ENCODE results near the gene GALC. TPM values are rescaled to one million over a fixed set of nuclear protein-coding genes. Genes with fewer than 3 reads are reported as not detected.

GALC gene
- total RNA-seq, 1 donor from 2014 or later, result 21.2 TPM

- no peak overlapping the region for H3K4me2 ChIP-seq (ENCODE audit: low read length)
- Mint-ChIP-seq H3K4me1 (ENCODE audit: low read depth, unreplicated experiment) (no peaks in the 10 kb centered on the region), H3K27ac (ENCODE audit: unreplicated experiment) (no peak overlapping the region), H3K36me3 (ENCODE audit: low read depth, unreplicated experiment) (no peaks in the 10 kb centered on the region), H3K27me3 (ENCODE audit: low read depth, unreplicated experiment) (no peaks in the 10 kb centered on the region), H3K9me3 (ENCODE audit: unreplicated experiment) (peaks cover 4% of the 10 kb centered on the region), H3K4me3 (ENCODE audit: unreplicated experiment) (no peak overlapping the region)
- H2AFZ ChIP-seq (ENCODE audit: low read depth, low read length), result no peak overlapping the region
- H3K4me3 ChIP-seq (ENCODE audit: insufficient read depth, low read depth, low read length), result no peak overlapping the region
- no peaks in the 10 kb centered on the region for H3K27me3 ChIP-seq (ENCODE audit: insufficient read depth, low read length)
- TF ChIP-seq CTCF (IDR thresholded peaks at IDR 0.05; ENCODE audit: insufficient read depth, low read depth, low read length), result no peak
- no peak for TF ChIP-seq EZH2 (IDR thresholded peaks at IDR 0.05; ENCODE audit: insufficient read depth, low read length)
- DNase-seq (ENCODE audit: low read depth), result no peak
- H4K20me1 ChIP-seq (ENCODE audit: insufficient read depth, low read length), result no peaks in the 10 kb centered on the region
- H3K79me2 ChIP-seq (ENCODE audit: insufficient read depth, low read length), result no peaks in the 10 kb centered on the region
- no peak overlapping the region for H3K27ac ChIP-seq (ENCODE audit: low read depth, low read length)
- H3K4me1 ChIP-seq (ENCODE audit: insufficient read depth, low read length), result no peaks in the 10 kb centered on the region
- H3K9ac ChIP-seq (ENCODE audit: low read length), result no peak overlapping the region
- no peaks in the 10 kb centered on the region for H3K9me3 ChIP-seq (ENCODE audit: insufficient read depth, low read depth, low read length)
- no peak for FAIRE-seq
- H3K36me3 ChIP-seq (ENCODE audit: insufficient read depth, low read length), result no peaks in the 10 kb centered on the region
These were observed 57.1 kb downstream of the GALC start for GRCh38 chr14:87935886-87936285.

DNA sequence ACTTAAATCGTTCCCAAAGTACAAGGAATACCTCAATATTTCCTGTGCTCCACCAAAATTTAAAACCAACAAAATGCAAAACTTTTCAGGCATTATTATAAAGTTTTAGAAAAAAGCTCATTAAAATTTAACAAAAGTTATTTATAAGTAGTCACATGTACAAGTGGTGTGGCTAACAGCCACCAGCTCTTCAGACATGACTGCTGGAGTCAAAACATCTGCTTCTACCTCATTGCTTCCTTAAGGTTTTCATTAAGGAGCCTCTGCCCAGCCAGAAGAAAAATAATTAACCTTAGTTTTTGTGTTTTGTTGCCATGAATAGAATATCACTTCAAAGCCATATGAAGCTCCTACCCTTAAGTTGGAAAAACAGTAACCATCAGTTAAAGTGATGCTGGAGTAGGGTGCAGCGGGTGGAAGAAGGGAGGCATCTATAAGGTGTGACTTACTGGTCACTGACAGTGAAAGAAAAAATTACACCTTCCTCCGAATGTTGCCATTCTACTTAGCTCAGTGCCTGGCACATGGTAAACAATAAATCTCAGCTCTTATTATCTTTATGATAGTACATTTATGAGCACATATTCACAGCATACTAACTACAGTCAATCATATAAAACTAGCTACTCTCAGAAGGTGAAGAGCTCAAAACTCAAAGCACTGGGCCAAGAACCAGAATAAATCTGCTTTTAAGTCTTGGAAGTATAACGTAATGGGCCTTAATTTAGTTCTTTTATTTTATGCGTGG lies 57.7 kb downstream of the GALC start:
- H3K27me3 Mint-ChIP-seq (ENCODE audit: low read depth, unreplicated experiment), result no peaks in the 10 kb centered on the region

More for the DNA sequence above, 57.7 kb downstream of the GALC start:
- H3K9me3 Mint-ChIP-seq (ENCODE audit: unreplicated experiment), result peaks cover 6% of the 10 kb centered on the region
- no peak overlapping the region for H3K4me2 ChIP-seq (ENCODE audit: low read length)
- no peak overlapping the region for H3K4me3 Mint-ChIP-seq (ENCODE audit: unreplicated experiment)
- H3K4me1 Mint-ChIP-seq (ENCODE audit: low read depth, unreplicated experiment), result no peaks in the 10 kb centered on the region
- no peaks in the 10 kb centered on the region for H3K36me3 ChIP-seq (ENCODE audit: insufficient read depth, low read length)
- FAIRE-seq (no peak), DNase-seq (ENCODE audit: low read depth) (no peak)
- TF ChIP-seq EZH2 (IDR thresholded peaks at IDR 0.05; ENCODE audit: insufficient read depth, low read length) (no peak), CTCF (IDR thresholded peaks at IDR 0.05; ENCODE audit: insufficient read depth, low read depth, low read length) (no peak)
- no peaks in the 10 kb centered on the region for H3K27me3 ChIP-seq (ENCODE audit: insufficient read depth, low read length)
- no peaks in the 10 kb centered on the region for H3K79me2 ChIP-seq (ENCODE audit: insufficient read depth, low read length)
- H2AFZ ChIP-seq (ENCODE audit: low read depth, low read length), result no peak overlapping the region
- H3K27ac ChIP-seq (ENCODE audit: low read depth, low read length), result no peak overlapping the region
- H3K4me1 ChIP-seq (ENCODE audit: insufficient read depth, low read length), result no peaks in the 10 kb centered on the region
- no peaks in the 10 kb centered on the region for H4K20me1 ChIP-seq (ENCODE audit: insufficient read depth, low read length)
- H3K9me3 ChIP-seq (ENCODE audit: insufficient read depth, low read depth, low read length), result no peaks in the 10 kb centered on the region
- no peaks in the 10 kb centered on the region for H3K36me3 Mint-ChIP-seq (ENCODE audit: low read depth, unreplicated experiment)
- H3K27ac Mint-ChIP-seq (ENCODE audit: unreplicated experiment), result no peak overlapping the region
- H3K4me3 ChIP-seq (ENCODE audit: insufficient read depth, low read depth, low read length), result no peak overlapping the region
- no peak overlapping the region for H3K9ac ChIP-seq (ENCODE audit: low read length)

Measured in astrocyte (in vitro differentiated cells and primary cell).